Superior temporal gyrus (tissue), 1 donor: ENCODE measurements around the gene CNTNAP2.

Experiments
- DNase-seq: peaks from one replicate; pipeline ENCODE4 v3.0.0-alpha.2; 2016; ENCODE audit errors: extremely low spot score

The CNTNAP2 gene

GRCh38 chr7:146417176-146417575 is 300.6 kb downstream of the CNTNAP2 start:
- DNase-seq = no peak

- DNase-seq = no peak
Observed at GRCh38 chr7:146423446-146423845, 306.8 kb downstream of the CNTNAP2 start.

GRCh38 chr7:146424084-146424483 is 307.5 kb downstream of the CNTNAP2 start:
- DNase-seq = no peak

GRCh38 chr7:146433501-146433900 is 316.9 kb downstream of the CNTNAP2 start:
- DNase-seq = no peak

- no peak for DNase-seq
Observed at GRCh38 chr7:146443102-146443501, 326.5 kb downstream of the CNTNAP2 start.

- DNase-seq = no peak
Observed at GRCh38 chr7:146449625-146450024, 333.0 kb downstream of the CNTNAP2 start.

- DNase-seq = no peak
Observed at GRCh38 chr7:146455091-146455655, 338.6 kb downstream of the CNTNAP2 start.

GRCh38 chr7:146479040-146479439 is 362.4 kb downstream of the CNTNAP2 start:
- no peak for DNase-seq

GRCh38 chr7:146486519-146486918 is 369.9 kb downstream of the CNTNAP2 start:
- DNase-seq = peak; percentile 62

GRCh38 chr7:146492017-146492416 is 375.4 kb downstream of the CNTNAP2 start:
- no peak for DNase-seq

- DNase-seq = no peak
Observed at GRCh38 chr7:146494952-146495596, 378.5 kb downstream of the CNTNAP2 start.

- no peak for DNase-seq
Observed at GRCh38 chr7:146496657-146497056, 380.1 kb downstream of the CNTNAP2 start.

GRCh38 chr7:146499970-146500369 is 383.4 kb downstream of the CNTNAP2 start:
- DNase-seq = no peak

- no peak for DNase-seq
Observed at GRCh38 chr7:146503844-146504243, 387.2 kb downstream of the CNTNAP2 start.

- no peak for DNase-seq
Observed at GRCh38 chr7:146510088-146510680, 393.6 kb downstream of the CNTNAP2 start.

GRCh38 chr7:146514304-146514703 is 397.7 kb downstream of the CNTNAP2 start:
- no peak for DNase-seq

GRCh38 chr7:146528581-146528980 is 412.0 kb downstream of the CNTNAP2 start:
- no peak for DNase-seq

- no peak for DNase-seq
Observed at GRCh38 chr7:146539836-146540235, 423.2 kb downstream of the CNTNAP2 start.

- peak; percentile 21 for DNase-seq
Observed at GRCh38 chr7:146542101-146542500, 425.5 kb downstream of the CNTNAP2 start.

GRCh38 chr7:146544748-146545147 is 428.1 kb downstream of the CNTNAP2 start:
- DNase-seq = no peak

GRCh38 chr7:146548816-146549215 is 432.2 kb downstream of the CNTNAP2 start:
- DNase-seq = no peak

GRCh38 chr7:146554556-146554955 is 438.0 kb downstream of the CNTNAP2 start:
- no peak for DNase-seq

GRCh38 chr7:146557971-146558469 is 441.4 kb downstream of the CNTNAP2 start:
- DNase-seq = no peak
